ENCODE measurements around the gene DCST2.

Gene DCST2

GRCh38 chr1:155069551-155070157 lies 36.1 kb upstream of the DCST2 start:
- no peak overlapping the region for H3K4me3 ChIP-seq (ENCODE audit: low read depth, low read length)
- TF ChIP-seq, protein P1, sequence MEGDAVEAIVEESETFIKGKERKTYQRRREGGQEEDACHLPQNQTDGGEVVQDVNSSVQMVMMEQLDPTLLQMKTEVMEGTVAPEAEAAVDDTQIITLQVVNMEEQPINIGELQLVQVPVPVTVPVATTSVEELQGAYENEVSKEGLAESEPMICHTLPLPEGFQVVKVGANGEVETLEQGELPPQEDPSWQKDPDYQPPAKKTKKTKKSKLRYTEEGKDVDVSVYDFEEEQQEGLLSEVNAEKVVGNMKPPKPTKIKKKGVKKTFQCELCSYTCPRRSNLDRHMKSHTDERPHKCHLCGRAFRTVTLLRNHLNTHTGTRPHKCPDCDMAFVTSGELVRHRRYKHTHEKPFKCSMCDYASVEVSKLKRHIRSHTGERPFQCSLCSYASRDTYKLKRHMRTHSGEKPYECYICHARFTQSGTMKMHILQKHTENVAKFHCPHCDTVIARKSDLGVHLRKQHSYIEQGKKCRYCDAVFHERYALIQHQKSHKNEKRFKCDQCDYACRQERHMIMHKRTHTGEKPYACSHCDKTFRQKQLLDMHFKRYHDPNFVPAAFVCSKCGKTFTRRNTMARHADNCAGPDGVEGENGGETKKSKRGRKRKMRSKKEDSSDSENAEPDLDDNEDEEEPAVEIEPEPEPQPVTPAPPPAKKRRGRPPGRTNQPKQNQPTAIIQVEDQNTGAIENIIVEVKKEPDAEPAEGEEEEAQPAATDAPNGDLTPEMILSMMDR (IDR thresholded peaks at IDR 0.05; ENCODE audit: low read depth, low read length, missing control alignments): no peak
- no peak for DNase-seq (ENCODE audit: low read depth)

- no peak for DNase-seq (ENCODE audit: low read depth)
- TF ChIP-seq, protein P1 (IDR thresholded peaks at IDR 0.05; ENCODE audit: low read depth, low read length, missing control alignments): no peak
- H3K4me3 ChIP-seq (ENCODE audit: low read depth, low read length): no peak overlapping the region
Observed at GRCh38 chr1:155068599-155068998, 35.0 kb upstream of the DCST2 start.

DNA sequence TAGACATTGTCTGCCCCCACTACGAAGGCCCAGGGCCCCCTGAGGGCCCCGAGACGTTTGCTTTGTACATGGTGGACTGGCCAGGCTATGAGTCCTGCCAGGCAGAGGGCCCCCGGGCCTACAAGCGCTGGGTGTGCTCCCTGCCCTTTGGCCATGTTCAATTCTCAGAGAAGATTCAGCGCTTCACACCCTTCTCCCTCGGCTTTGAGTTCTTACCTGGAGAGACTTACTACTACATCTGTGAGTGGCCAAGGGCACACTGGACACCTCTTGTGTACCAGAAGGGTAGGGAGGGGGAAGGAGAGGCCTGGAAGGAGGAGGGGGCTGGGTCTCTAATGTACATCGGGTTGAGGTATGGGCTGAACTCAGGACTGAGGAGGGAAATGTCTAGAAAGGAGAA lies 33.2 kb upstream of the DCST2 start:
- H3K4me3 ChIP-seq (ENCODE audit: low read depth, low read length): no peak overlapping the region
- DNase-seq (ENCODE audit: low read depth): no peak
- TF ChIP-seq, protein P1 (IDR thresholded peaks at IDR 0.05; ENCODE audit: low read depth, low read length, missing control alignments): no peak

GRCh38 chr1:155064832-155065429 lies 31.4 kb upstream of the DCST2 start:
- TF ChIP-seq, protein P1 (IDR thresholded peaks at IDR 0.05; ENCODE audit: low read depth, low read length, missing control alignments): no peak
- no peak overlapping the region for H3K4me3 ChIP-seq (ENCODE audit: low read depth, low read length)
- DNase-seq (ENCODE audit: low read depth): no peak

DNA sequence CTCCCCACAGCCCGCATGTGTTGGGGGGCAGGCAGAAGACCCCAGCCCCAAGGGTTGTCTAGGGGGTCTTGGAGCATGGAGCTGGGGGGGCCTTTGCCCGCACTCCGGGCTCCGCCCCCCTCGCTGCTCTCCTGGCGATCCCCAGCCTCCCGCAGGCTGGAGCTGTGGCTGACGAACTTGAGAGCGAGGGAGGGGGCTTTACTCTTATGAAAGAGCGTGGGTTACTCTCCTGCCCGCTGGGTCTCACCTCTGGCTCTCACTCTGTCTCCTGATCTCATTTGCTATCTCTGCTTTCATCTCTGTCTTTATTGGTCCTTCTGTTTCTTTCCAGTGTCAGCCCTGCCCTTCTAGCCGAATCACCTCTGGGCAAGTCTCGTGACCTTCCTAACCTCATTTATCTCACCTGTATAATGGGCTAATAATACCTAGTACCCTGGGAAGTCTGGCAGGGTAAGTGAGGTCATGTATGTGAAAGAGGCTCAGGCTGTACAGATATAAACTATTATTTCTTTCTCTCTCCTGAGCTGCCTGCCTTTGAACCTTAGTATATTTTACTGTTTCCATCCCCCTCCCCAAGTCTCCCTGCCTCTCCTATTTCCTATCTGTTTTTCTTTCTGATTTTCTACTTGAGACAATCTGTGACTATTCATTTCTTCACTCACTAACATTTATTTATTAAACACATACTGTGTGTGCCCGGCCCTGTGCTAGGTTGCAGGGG lies 30.7 kb upstream of the DCST2 start:
- DNase-seq (ENCODE audit: low read depth): no peak
- TF ChIP-seq, protein P1 (IDR thresholded peaks at IDR 0.05; ENCODE audit: low read depth, low read length, missing control alignments): no peak
- H3K4me3 ChIP-seq (ENCODE audit: low read depth, low read length): peak overlapping the region; percentile 89

GRCh38 chr1:155063550-155064110 lies 30.0 kb upstream of the DCST2 start, which contains the start of gene EFNA4:
TSS of gene EFNA4 (plus strand) at chr1:155063740. CDS start at chr1:155063824, 84 bp downstream.
- DNase-seq (ENCODE audit: low read depth): peak; percentile 76

More at GRCh38 chr1:155063550-155064110, 30.0 kb upstream of the DCST2 start, which contains the start of gene EFNA4:
- TF ChIP-seq, protein P1 (IDR thresholded peaks at IDR 0.05; ENCODE audit: low read depth, low read length, missing control alignments): no peak
- peak within 1 kb of the TSS; percentile 89 for H3K4me3 ChIP-seq (ENCODE audit: low read depth, low read length)
